HG03558 (cell line): Measurements from ENCODE around the gene RND2.
"Not testable (repeated sequence)": the region's sequence is repeated elsewhere in the genome, so short reads cannot be mapped to it uniquely, and the experiment has no call there.

Experiments used
- ATAC-seq: cut with Tn5 transposase; IDR thresholded peaks from one replicate; pipeline ENCODE4 v1.9.1; 2021; ENCODE audit warnings: moderate number of reproducible peaks; ENCODE audit not compliant: unreplicated experiment; ENCODE audit errors: extremely low read depth

The RND2 gene

GRCh38 chr17:43024407-43025289 lies at the start of gene RND2:
Gene RND2, plus strand, starts transcription at chr17:43025231. Its CDS starts 117 bp downstream, at chr17:43025348.
- ATAC-seq: no peak

GRCh38 chr17:42975265-42975664 lies 49.8 kb upstream of the RND2 start:
- no peak for ATAC-seq

- not testable (repeated sequence) for ATAC-seq
Measured at GRCh38 chr17:42975701-42976100, 49.3 kb upstream of the RND2 start.

GRCh38 chr17:42979511-42980273 lies 45.3 kb upstream of the RND2 start, which contains the start of gene PTGES3L:
Gene PTGES3L, minus strand, starts transcription at chr17:42980080. Its CDS starts 27 bp downstream, at chr17:42980053.
- ATAC-seq: no peak

- no peak for ATAC-seq
Measured at GRCh38 chr17:42980274-42980765, 44.7 kb upstream of the RND2 start, which contains the start of gene RUNDC1. Gene RUNDC1, plus strand, starts transcription at chr17:42980565. Its CDS starts 12 bp downstream, at chr17:42980577.

- ATAC-seq: no peak
Measured at GRCh38 chr17:42980766-42981397, 44.1 kb upstream of the RND2 start.

GRCh38 chr17:42982266-42982665 lies 42.8 kb upstream of the RND2 start:
- no peak for ATAC-seq

GRCh38 chr17:42985225-42985624 lies 39.8 kb upstream of the RND2 start:
- no peak for ATAC-seq

- ATAC-seq: no peak
Measured at GRCh38 chr17:42989141-42989540, 35.9 kb upstream of the RND2 start.

GRCh38 chr17:42989726-42990652 lies 35.0 kb upstream of the RND2 start:
- ATAC-seq: no peak

GRCh38 chr17:42991471-42991870 lies 33.6 kb upstream of the RND2 start:
- ATAC-seq: no peak

GRCh38 chr17:42992872-42993271 lies 32.2 kb upstream of the RND2 start:
- ATAC-seq: no peak

- not testable (repeated sequence) for ATAC-seq
Measured at GRCh38 chr17:42993913-42994312, 31.1 kb upstream of the RND2 start.

GRCh38 chr17:42997390-42997983 lies 27.5 kb upstream of the RND2 start:
- ATAC-seq: no peak

- peak; percentile 81 for ATAC-seq
Measured at GRCh38 chr17:42997984-42998938, 26.8 kb upstream of the RND2 start, which contains the start of gene RPL27. Gene RPL27, plus strand, starts transcription at chr17:42998419. Its CDS starts 332 bp downstream, at chr17:42998751.

- ATAC-seq: no peak
Measured at GRCh38 chr17:42999003-42999525, 26.0 kb upstream of the RND2 start.

- not testable (repeated sequence) for ATAC-seq
Measured at GRCh38 chr17:43000894-43001293, 24.1 kb upstream of the RND2 start.
